COLO829 (cell line): ENCODE measurements around the gene EIPR1.

Experiments
- DNase-seq: peaks from one replicate; pipeline ENCODE4 v3.0.0; 2012; ENCODE audit warnings: low spot score

EIPR1 gene

DNA sequence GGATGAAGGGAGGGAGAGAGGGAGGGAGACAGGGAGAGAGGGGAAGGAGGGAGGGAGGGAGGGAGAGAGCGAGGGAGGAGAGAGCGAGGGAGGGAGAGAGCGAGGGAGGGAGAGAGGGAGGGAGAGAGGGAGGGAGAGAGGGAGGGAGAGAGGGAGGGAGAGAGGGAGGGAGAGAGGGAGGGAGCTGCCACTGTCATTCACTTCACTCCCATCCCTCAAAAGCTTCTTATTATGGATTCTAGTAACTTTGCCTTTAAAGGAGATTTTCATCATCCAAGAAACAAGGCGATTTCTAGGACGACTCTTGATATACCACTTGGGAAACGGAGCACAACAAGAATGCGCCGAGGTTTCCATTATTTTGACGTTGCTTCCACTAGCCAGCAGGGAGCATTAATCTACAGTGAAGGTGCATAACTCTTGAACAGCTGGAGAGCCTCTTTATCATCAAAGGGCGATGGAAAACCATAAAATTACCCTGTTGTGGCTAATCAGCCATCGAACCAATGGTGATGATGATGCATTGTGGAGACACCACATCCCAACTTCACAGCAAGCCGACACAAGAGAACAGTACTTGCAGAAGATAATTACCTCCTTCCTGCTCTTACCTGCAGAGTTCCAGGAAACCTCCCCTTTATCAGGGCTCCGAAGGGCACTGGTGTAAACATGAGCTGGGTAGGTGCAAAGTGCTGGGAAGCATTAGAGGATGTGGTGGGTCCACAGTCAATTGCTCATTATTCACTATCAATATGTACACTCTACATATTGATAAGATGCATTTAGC, 130.5 kb downstream of the EIPR1 start:
- no peak for DNase-seq

DNA sequence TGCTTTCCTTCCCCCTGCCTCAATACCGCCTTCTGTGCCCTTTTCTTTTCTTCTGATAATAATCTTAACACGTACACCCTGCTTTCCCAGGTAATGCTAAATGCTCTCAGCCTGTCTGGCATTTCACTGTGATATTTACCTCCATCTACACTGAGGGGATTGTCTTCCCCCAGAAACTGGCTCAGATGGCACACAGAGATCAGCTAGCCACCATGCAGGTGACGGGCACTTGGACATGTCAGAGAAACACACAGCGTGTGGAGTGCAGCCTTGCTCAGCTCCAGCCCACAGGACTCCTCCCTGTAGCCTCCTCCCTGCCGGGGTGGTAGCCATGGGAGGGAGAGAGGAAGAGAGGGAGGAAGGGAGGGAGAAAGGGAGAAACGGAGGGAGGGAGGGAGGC, 131.2 kb downstream of the EIPR1 start:
- no peak for DNase-seq

DNA sequence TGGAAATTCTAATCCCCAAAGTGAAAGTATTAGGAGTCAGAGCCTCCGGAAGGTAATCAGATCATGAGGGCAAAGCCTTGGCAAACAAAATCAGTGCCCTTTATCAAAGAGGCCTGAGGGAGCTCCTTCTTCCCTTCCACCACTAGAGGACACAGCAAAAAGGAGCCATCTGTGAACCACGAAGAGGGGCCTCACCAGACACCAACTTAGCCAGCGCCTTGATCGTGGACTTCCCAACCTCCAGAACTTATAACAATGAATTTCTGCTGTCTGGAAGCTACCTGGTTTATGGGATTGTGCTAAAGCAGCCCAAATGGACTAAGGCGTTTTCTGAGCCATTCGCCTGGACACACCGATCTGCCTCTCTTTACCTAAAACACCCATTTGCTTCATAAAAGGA, 133.1 kb downstream of the EIPR1 start:
- DNase-seq, result no peak

DNA sequence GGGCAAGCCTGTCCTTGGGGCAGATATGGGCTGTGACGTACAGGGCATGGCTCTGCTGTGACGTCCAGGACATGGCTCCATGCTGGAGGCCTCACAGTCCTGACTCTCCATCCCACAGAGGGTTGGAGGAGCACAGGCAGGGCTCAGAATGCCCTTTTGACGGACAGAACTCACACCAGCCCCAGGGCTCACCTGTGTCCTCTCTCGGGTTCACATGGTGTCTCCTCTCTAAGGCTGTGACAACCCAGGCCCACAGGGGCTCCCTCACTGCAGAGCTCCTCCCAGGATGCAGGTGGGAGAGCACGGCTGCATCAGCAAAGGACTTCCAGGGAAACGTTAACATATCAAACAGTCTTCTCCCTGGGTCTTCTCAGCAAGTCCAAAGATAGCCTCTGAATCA, 133.8 kb downstream of the EIPR1 start:
- DNase-seq, result no peak

DNA sequence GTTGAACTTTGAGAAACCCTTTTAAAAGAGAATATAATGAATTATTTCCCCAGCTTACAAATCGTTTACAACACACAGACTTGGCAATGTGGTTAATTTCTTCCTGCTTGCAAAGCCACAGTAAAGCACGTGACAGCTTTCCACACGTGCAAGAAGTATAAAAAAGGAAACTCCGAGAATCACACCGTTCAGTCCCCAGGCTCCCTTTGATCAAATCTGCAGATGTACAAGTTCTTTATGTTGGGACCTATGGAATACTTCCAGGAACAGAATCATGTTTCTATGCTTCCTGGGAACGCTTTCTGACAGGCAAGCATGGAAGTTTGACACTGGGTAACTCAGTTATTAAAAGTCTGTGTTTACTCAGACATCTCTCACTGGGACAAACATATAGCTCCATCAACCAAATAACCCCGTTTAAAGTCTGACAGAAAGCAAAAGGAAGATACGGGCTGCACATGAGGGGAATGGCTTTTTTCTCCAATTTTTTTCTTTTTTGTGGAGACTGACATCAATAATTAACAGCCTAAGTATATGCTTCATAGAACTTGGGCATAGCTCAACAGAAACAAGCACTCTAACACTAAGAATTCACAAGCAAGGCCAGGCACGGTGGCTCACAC, 134.8 kb downstream of the EIPR1 start:
- no peak for DNase-seq

DNA sequence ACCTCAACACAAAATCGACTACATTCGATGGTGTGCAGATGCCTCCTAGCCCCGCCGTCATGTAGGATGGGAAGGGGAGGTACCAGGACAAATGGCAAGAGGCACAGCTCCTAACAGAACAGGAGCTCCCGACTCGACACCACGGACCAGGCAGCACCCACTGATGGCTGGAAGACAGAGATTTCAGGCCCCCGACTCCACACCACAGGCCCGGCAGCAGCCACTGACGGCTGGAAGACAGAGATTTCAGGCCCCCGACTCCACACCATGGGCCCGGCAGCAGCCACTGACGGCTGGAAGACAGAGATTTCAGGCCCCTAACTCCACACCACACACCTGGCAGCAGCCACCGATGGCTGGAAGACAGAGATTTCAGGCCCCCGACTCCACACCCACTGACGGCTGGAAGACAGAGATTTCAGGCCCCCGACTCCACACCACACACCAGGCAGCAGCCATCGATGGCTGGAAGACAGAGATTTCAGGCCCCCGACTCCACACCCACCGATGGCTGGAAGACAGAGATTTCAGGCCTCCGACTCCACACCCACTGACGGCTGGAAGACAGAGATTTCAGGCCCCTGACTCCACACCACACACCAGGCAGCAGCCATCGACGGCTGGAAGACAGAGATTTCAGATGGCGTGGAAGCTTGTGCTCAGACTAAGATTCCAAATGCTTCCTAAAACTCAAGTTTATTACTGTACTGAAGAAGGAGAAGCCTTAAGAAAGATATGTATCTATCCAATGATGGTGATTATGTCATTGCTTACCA, 135.5 kb downstream of the EIPR1 start:
- DNase-seq, result no peak

DNA sequence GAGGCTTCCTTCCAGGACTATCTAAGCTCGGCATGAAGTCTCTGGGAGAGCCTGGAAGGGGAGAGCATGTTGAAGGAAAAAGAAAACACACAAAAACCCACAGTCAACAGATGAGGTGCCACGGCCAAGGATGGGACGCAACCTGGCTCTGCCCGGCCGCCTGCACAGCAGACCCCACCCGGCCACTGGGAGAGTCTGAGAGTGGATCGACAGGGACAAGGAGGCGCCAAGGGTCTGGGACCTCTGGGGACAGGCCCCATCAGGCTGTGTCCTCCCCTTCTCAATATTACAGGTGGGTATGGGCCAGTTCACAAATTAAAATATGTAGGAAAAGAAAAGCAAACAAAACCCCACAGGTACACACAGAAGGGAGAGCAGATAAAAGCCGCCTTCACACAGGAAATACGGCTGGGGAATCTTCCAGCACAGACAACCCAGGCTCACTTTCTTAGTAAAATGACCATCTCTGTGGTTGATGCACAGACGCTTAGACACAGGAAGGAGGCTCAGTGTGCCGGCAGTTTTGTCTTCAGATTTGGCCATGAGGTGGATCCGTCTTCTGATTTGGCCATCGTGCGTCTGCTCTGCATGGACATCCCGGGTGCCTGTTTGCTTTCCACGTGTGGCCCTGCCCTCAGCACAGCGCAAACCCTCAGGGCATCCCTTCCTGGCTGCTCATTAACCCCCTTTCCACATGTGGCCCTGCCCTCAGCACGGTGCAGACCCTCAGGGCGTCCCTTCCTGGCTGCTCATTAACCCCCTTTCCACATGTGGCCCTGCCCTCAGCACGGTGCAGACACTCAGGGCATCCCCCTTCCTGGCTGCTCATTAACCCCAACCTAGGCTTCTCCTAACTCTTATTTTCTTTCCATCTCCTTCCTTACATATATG, 138.4 kb downstream of the EIPR1 start:
- no peak for DNase-seq

DNA sequence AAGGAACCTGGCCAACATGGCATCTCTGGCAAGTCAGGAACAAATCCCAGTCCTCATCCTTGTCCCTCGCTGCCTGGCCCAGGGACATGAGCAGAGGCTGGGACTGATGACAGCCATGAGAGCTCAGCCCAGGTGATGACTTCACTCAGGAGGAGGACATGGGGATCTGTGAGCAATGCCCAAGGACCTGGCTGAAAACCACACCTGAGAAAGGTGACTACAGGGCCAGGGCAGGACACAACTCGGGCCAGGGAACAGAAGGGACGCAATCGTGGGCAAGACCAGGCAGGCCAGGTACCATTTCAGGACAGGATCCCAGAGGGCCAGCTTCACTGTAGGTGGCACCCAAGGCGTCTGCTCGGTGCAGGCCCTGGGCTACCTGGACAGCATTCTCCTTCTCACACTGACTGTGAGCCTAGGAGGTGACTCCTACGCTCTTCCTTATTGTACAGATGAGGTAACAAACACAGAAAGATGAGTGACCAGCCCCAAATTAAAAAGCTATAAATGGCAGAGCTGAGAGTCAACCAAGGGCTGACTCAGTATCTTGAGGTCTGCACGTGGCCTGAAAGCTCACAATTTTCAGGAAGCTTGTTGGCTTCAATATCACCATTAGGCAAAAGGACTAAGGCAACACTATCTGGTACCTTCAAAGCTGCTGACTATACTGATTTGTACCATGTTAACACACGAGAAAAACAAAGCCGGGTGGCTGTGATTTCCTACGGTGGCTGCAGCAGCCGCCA, 141.1 kb downstream of the EIPR1 start:
- no peak for DNase-seq

- no peak for DNase-seq
Measured at GRCh38 chr2:3233877-3234276, 143.7 kb downstream of the EIPR1 start.

- DNase-seq, result no peak
Measured at GRCh38 chr2:3229221-3229620, 148.4 kb downstream of the EIPR1 start.

GRCh38 chr2:3224681-3225080, 152.9 kb downstream of the EIPR1 start:
- DNase-seq, result no peak

- no peak for DNase-seq
Measured at GRCh38 chr2:3223080-3223923, 154.3 kb downstream of the EIPR1 start.

DNA sequence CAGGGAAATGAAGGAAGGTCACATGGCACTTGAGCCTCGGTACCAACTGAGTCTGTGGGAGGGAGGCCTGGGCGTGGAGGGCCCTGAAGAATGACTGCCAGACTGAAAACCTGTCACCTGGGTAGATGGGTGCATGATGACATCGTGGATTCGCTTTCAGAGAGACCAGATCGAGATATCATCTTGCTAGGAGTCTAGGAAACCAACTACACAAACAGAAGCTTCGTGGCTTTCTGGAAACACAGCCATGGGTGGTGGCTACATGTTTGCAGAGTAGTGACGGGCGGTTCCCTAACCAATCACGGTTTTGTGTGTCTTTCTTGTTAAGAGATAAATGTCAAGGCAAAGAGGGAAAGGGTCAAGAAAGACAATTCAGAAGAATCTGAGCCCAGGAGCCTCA, 155.0 kb downstream of the EIPR1 start:
- no peak for DNase-seq

DNA sequence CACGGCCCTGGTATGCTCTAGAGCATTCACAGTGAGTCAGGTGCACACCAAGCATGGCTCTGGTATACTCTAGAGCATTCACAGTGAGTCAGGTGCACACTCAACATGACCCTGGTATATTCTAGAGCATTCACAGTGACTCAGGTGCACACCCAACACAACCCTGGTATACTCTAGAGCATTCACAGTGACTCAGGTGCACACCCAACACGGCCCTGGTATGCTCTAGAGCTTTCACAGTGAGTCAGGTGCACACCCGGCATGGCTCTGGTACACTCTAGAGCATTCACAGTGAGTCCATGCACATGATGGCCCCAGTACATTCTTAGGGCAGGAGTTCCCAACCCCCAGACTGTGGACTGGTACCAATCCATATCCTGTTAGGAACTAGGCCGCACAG, 158.1 kb downstream of the EIPR1 start:
- DNase-seq, result no peak

GRCh38 chr2:3217646-3218045, 160.0 kb downstream of the EIPR1 start:
- no peak for DNase-seq

- no peak for DNase-seq
Measured at GRCh38 chr2:3216841-3217495, 160.7 kb downstream of the EIPR1 start.

- no peak for DNase-seq
Measured at GRCh38 chr2:3214806-3215404, 162.7 kb downstream of the EIPR1 start.

GRCh38 chr2:3214065-3214464, 163.6 kb downstream of the EIPR1 start:
- no peak for DNase-seq

DNA sequence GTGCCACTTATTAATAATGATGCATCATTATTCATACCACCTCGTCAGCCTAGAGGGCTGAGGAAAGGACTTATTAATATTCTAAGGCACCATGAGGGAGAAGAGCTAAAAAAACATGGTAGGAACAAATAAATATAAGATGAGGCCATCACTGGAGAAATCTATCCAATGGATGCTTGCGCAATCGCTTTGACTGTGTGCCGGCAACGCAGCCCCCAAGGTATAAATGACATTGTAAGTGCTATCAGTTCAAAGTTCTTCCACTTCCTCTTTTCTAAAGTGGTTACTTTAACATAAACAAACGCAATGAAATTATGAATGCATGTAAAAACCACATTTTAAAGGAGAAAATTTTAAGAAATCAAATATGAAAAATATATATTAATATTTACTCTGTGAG, 164.6 kb downstream of the EIPR1 start:
- DNase-seq, result no peak

GRCh38 chr2:3212061-3212362, 165.6 kb downstream of the EIPR1 start:
- DNase-seq, result no peak
